OCI-LY3 (cell line): Measurements from ENCODE around the gene APLF.

Experiments
- CTCF ChIP-seq: fragments of 200-600, 300-600 bp; sonication (generic); IDR thresholded peaks from 2 replicates; pipeline ENCODE4 v1.5.1; 2014; ENCODE audit warnings: antibody characterized with exemption, low read length, low read depth
- EZH2phosphoT487 ChIP-seq: fragments of 200-600 bp; shearing (Covaris generic); IDR thresholded peaks from 2 replicates; pipeline ENCODE4 v1.6.1; 2018; ENCODE audit warnings: antibody characterized with exemption, mixed run types, low read depth

GRCh38 chr2:68512326-68512725 lies 44.9 kb downstream of the APLF start:
- TF ChIP-seq CTCF (no peak), EZH2phosphoT487 (no peak)
